DOHH2 (cell line): Measurements from ENCODE around the gene MSX1.

ENCODE experiments used
- H3F3A ChIP-seq: fragments of 200-600 bp; sonication (generic), shearing (Covaris generic); 2 replicates; pipeline ENCODE4 v1.6.0; 2016; ENCODE audit warnings: antibody characterized with exemption, mild to moderate bottlenecking; ENCODE audit not compliant: control insufficient read depth, insufficient read depth
- H3K27ac ChIP-seq: fragments of 200-600 bp; sonication (generic); 2 replicates; pipeline ENCODE4 v1.5.1; 2014; ENCODE audit warnings: low read depth, mild to moderate bottlenecking, low read length, moderate library complexity
- H3K27me3 ChIP-seq: fragments of 200-600 bp; sonication (generic); 2 replicates; pipeline ENCODE4 v1.6.1; 2014; ENCODE audit warnings: mild to moderate bottlenecking, low read length, mixed read lengths; ENCODE audit not compliant: control insufficient read depth
- H3K36me3 ChIP-seq: fragments of 200-600 bp; sonication (generic); 2 replicates; pipeline ENCODE4 v1.6.1; 2014; ENCODE audit warnings: mild to moderate bottlenecking, low read length, moderate library complexity, mixed read lengths; ENCODE audit not compliant: control insufficient read depth
- H3K4me1 ChIP-seq: fragments of 200-600 bp; sonication (generic); 2 replicates; pipeline ENCODE4 v1.6.1; 2014; ENCODE audit warnings: mild to moderate bottlenecking, low read length, mixed read lengths; ENCODE audit not compliant: control insufficient read depth
- H3K4me2 ChIP-seq: fragments of 200-600 bp; sonication (generic); 2 replicates; pipeline ENCODE4 v1.6.0; 2014; ENCODE audit warnings: mild to moderate bottlenecking, low read length, moderate library complexity
- H3K4me3 ChIP-seq: fragments of 200-600 bp; sonication (generic); 2 replicates; pipeline ENCODE4 v1.5.1; 2014; ENCODE audit warnings: mild to moderate bottlenecking, low read length, mixed read lengths
- H3K79me2 ChIP-seq: fragments of 200-600 bp; sonication (generic); 2 replicates; pipeline ENCODE4 v1.6.1; 2014; ENCODE audit warnings: mild to moderate bottlenecking, low read length, mixed read lengths; ENCODE audit not compliant: control insufficient read depth
- H3K9me2 ChIP-seq: fragments of 200-600 bp; sonication (generic); replicated peaks from 2 replicates; pipeline ENCODE4 v1.6.1; 2014; ENCODE audit warnings: mild to moderate bottlenecking, low read length, mixed read lengths; ENCODE audit not compliant: control insufficient read depth
- H3K9me3 ChIP-seq: fragments of 200-600 bp; sonication (generic); 2 replicates; pipeline ENCODE4 v1.6.1; 2014; ENCODE audit warnings: antibody characterized with exemption, low read length, mixed read lengths; ENCODE audit not compliant: control insufficient read depth, insufficient read depth
- H4K20me1 ChIP-seq: fragments of 200-600 bp; sonication (generic); 2 replicates; pipeline ENCODE4 v1.6.0; 2014; ENCODE audit warnings: low read depth, mild to moderate bottlenecking, antibody characterized with exemption, low read length, moderate library complexity; ENCODE audit not compliant: control insufficient read depth, insufficient read depth
- EZH2phosphoT487 ChIP-seq: fragments of 200-600 bp; sonication (generic); IDR thresholded peaks from 2 replicates; pipeline ENCODE4 v1.6.1; 2017; ENCODE audit warnings: borderline replicate concordance, mild to moderate bottlenecking, antibody characterized with exemption, low read length, moderate library complexity, mixed read lengths
- TF ChIP-seq, protein P1 (sequence below): fragments of 200-600 bp; sonication (generic); IDR thresholded peaks from one replicate; pipeline ENCODE4 v1.5.1; 2014; ENCODE audit warnings: antibody characterized with exemption, mild to moderate bottlenecking, low read depth, low read length; ENCODE audit not compliant: poor library complexity, severe bottlenecking

The MSX1 gene

DNA sequence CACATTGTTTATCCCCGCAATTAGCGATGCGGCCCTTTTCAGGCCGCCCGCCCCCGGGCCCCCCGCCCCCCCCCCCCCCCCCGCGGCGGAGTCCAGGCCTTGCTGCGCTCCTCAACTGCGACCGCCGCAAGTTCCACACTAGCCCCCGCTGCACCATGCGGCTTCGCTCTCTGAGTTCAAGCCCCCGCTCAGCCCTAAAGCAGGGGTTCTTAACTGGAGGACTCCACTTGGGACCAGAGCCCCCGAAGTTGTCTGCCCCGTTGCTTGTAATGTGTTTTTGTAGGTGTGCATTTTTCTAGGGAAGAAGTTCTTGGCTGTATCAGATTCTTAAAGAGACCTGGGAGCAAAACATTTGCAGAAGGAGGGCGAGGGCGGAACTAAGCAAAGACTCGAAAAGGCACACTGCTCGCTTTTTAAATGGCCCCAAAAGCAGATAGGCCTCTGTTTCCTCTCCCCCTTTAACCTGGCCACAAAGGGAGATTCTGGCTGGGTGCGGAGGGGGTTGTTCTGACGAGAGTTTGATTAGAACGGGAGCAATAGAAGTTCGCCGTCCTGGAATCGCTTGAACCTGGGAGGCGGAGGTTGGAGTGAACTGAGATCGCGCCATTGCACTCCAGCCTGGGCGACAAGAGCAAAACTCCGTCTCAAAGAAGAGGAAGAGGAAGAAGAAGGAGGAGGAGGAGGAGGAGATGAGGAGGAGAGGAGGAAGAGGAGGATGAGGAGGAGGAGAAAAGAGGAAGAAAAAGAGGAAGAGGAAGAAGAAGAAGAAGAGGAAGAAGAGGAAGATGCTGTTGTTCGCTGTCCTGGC, 2.3 kb upstream of the MSX1 start:
- Histone ChIP-seq H3K9me2 (no peaks in the 10 kb centered on the region), H3K27me3 (peaks cover 47% of the 10 kb centered on the region), H3F3A (peaks cover 2% of the 10 kb centered on the region), H3K4me3 (no peak overlapping the region), H3K27ac (no peak overlapping the region), H3K4me1 (peaks cover 50% of the 10 kb centered on the region), H3K36me3 (peaks cover 8% of the 10 kb centered on the region), H3K4me2 (peak overlapping the region; percentile 3; the same call in 1 of the 2 replicates), H3K79me2 (peaks cover 24% of the 10 kb centered on the region), H3K9me3 (no peaks in the 10 kb centered on the region), H4K20me1 (peaks cover 6% of the 10 kb centered on the region; the same call in 1 of the 2 replicates)
- TF ChIP-seq, protein P1, sequence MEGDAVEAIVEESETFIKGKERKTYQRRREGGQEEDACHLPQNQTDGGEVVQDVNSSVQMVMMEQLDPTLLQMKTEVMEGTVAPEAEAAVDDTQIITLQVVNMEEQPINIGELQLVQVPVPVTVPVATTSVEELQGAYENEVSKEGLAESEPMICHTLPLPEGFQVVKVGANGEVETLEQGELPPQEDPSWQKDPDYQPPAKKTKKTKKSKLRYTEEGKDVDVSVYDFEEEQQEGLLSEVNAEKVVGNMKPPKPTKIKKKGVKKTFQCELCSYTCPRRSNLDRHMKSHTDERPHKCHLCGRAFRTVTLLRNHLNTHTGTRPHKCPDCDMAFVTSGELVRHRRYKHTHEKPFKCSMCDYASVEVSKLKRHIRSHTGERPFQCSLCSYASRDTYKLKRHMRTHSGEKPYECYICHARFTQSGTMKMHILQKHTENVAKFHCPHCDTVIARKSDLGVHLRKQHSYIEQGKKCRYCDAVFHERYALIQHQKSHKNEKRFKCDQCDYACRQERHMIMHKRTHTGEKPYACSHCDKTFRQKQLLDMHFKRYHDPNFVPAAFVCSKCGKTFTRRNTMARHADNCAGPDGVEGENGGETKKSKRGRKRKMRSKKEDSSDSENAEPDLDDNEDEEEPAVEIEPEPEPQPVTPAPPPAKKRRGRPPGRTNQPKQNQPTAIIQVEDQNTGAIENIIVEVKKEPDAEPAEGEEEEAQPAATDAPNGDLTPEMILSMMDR: no peak
- no peak for TF ChIP-seq EZH2phosphoT487

DNA sequence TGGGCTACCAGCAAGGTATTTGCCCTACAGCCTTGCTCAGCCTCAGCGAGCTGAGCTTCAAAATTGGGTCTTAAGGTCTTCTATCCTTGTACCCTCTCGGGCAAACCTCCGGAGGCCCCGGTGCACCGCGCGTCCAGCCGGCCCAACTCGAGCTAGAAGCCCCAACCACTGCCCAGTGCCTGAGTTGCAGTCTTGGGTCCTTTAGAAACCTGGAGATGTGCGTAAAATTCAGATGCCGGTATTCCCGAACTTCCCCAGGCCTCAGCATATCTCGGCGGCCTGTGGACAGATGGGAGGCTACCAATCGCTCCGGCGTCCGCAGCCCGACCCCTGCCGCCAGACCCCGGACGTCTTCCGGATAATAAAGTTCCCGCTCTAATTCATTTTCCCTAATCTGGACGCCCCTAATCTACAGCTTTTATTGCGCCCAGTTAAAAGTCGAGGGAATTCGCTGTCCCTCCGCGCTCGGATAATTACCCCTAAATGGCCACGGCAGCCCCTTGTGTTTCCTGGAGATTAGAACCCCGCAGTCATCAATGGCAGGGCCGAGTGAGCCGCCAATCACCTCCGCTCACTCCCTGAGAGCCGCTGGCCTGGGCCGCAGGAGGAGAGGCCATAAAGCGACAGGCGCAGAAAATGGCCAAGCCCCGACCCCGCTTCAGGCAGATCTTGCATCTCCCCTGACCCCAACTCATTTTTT, 1.5 kb upstream of the MSX1 start:
- peaks cover 40% of the 10 kb centered on the region for H3K27me3 ChIP-seq
- H3K79me2 ChIP-seq: peaks cover 24% of the 10 kb centered on the region
- no peak overlapping the region for H3K4me3 ChIP-seq
- no peak overlapping the region for H3K27ac ChIP-seq
- TF ChIP-seq, protein P1: no peak
- TF ChIP-seq EZH2phosphoT487: no peak
- H3K36me3 ChIP-seq: peaks cover 16% of the 10 kb centered on the region
- peaks cover 46% of the 10 kb centered on the region for H3K4me1 ChIP-seq
- peak overlapping the region; percentile 3; the same call in 1 of the 2 replicates for H3K4me2 ChIP-seq
- H3F3A ChIP-seq: peaks cover 2% of the 10 kb centered on the region
- no peaks in the 10 kb centered on the region for H3K9me3 ChIP-seq
- no peaks in the 10 kb centered on the region for H3K9me2 ChIP-seq
- peaks cover 6% of the 10 kb centered on the region; the same call in 1 of the 2 replicates for H4K20me1 ChIP-seq

DNA sequence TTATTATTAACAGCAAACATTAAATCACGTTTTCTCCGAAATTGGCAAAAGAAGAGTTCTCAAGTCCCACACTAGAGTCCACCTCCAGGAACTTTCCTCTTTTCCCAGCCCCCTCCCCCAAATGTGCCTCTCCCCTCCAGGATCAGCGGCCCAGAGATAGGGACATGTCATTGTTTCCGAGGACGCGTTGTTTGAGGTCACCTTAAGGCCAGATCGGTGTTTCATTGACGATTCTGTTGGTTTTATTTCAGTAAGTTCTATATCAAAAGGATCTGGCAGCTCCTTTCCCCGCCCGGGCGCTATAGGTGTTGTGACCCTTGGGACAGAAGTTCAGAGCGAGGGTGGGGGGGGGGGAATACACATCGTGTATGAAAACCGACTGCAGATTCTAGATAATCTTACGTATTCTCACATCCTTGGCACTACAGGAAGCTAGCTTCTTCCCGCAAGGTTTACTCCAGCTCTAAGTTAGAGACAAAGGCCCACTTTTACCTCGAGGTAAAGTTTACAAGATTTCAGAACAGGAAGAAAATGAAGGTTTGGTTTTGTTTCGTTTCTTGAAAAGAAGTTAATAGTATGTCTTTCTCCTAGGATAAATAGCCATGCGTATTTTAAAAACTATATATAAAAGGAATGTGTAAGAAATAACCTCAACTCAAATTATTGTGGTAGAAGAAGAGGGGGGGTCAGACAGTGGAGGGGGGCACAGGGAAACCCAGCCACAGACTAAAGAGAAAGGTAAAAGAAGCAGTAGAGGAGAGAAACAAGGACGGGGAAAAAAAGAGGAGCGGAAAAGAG, 739 bp upstream of the MSX1 start:
- TF ChIP-seq, protein P1: no peak
- TF ChIP-seq EZH2phosphoT487: no peak
- Histone ChIP-seq H3K9me3 (no peaks in the 10 kb centered on the region), H3K27me3 (peaks cover 32% of the 10 kb centered on the region), H3K27ac (no peak overlapping the region), H3K36me3 (peaks cover 19% of the 10 kb centered on the region), H3K4me1 (peaks cover 39% of the 10 kb centered on the region), H3K4me3 (peak overlapping the region; percentile 93), H3K9me2 (no peaks in the 10 kb centered on the region), H3K4me2 (peak overlapping the region; percentile 96), H3K79me2 (peaks cover 24% of the 10 kb centered on the region), H3F3A (peaks cover 2% of the 10 kb centered on the region), H4K20me1 (peaks cover 6% of the 10 kb centered on the region; the same call in 1 of the 2 replicates)
